H9 (cell line): ENCODE measurements around the gene PEX1. TPM values are rescaled to one million over a fixed set of nuclear protein-coding genes. Genes with fewer than 3 reads are reported as not detected.

ENCODE experiments used
- DNase-seq: peaks from one replicate; pipeline ENCODE4 v3.0.0-alpha.2; 2017
- H2AFZ ChIP-seq: one replicate; pipeline ENCODE4 v1.6.1; 2013; ENCODE audit warnings: mild to moderate bottlenecking, low read length, control low read depth, moderate library complexity
- H2AK5ac ChIP-seq: 2 replicates; pipeline ENCODE4 v1.6.1; 2013; ENCODE audit warnings: low read length, control low read depth, mixed read lengths; ENCODE audit not compliant: insufficient read length
- H2BK120ac ChIP-seq: one replicate; pipeline ENCODE4 v1.6.1; 2013; ENCODE audit warnings: low read depth, mild to moderate bottlenecking, low read length, control low read depth, inconsistent platforms; ENCODE audit not compliant: poor library complexity, severe bottlenecking
- H2BK12ac ChIP-seq: 2 replicates; pipeline ENCODE4 v1.6.1; 2013; ENCODE audit warnings: low read length, control low read depth, mixed read lengths, low read depth; ENCODE audit not compliant: insufficient read length
- H2BK15ac ChIP-seq: 2 replicates; pipeline ENCODE4 v1.6.1; 2013; ENCODE audit warnings: low read depth, low read length, control low read depth
- H2BK20ac ChIP-seq: one replicate; pipeline ENCODE4 v1.6.1; 2013; ENCODE audit warnings: low read depth, mild to moderate bottlenecking, low read length, control low read depth, inconsistent platforms; ENCODE audit not compliant: poor library complexity, severe bottlenecking
- H2BK5ac ChIP-seq: 2 replicates; pipeline ENCODE4 v1.6.1; 2013; ENCODE audit warnings: low read length, control low read depth, mixed read lengths; ENCODE audit not compliant: insufficient read length
- H3K14ac ChIP-seq: 2 replicates; pipeline ENCODE4 v1.6.1; 2013; ENCODE audit warnings: low read length, control low read depth; ENCODE audit not compliant: insufficient read depth
- H3K18ac ChIP-seq: 2 replicates; pipeline ENCODE4 v1.6.1; 2013; ENCODE audit warnings: low read depth, mild to moderate bottlenecking, mixed read lengths, low read length, control low read depth; ENCODE audit not compliant: insufficient read length
- H3K23ac ChIP-seq: 2 replicates; pipeline ENCODE4 v1.6.1; 2013; ENCODE audit warnings: low read length, control low read depth, mixed read lengths, low read depth; ENCODE audit not compliant: insufficient read length
- H3K23me2 ChIP-seq: 2 replicates; pipeline ENCODE4 v1.6.1; 2013; ENCODE audit warnings: low read depth, mild to moderate bottlenecking, mixed read lengths, low read length, control low read depth; ENCODE audit not compliant: insufficient read length, poor library complexity, severe bottlenecking
- H3K27ac ChIP-seq: 2 replicates; pipeline ENCODE4 v1.5.1; 2013; ENCODE audit warnings: low read length, control low read depth, mixed read lengths, low read depth; ENCODE audit not compliant: insufficient read length
- H3K27me3 ChIP-seq: 2 replicates; pipeline ENCODE4 v1.6.1; 2013; ENCODE audit warnings: low read length, control low read depth, inconsistent platforms; ENCODE audit not compliant: insufficient read depth
- H3K4ac ChIP-seq: 2 replicates; pipeline ENCODE4 v1.6.1; 2013; ENCODE audit warnings: low read depth, mild to moderate bottlenecking, control low read depth, inconsistent platforms, low read length, moderate library complexity
- H3K4me1 ChIP-seq: 2 replicates; pipeline ENCODE4 v1.6.1; 2013; ENCODE audit warnings: low read length, control low read depth, inconsistent platforms; ENCODE audit not compliant: insufficient read depth
- H3K4me2 ChIP-seq: 2 replicates; pipeline ENCODE4 v1.6.1; 2013; ENCODE audit warnings: low read length, control low read depth, mixed read lengths; ENCODE audit not compliant: insufficient read length, insufficient read depth
- H3K56ac ChIP-seq: 2 replicates; pipeline ENCODE4 v1.6.1; 2013; ENCODE audit warnings: low read depth, mild to moderate bottlenecking, mixed read lengths, low read length, control low read depth; ENCODE audit not compliant: insufficient read length
- H3K79me1 ChIP-seq: 2 replicates; pipeline ENCODE4 v1.6.1; 2013; ENCODE audit warnings: low read depth, mild to moderate bottlenecking, moderate library complexity, low read length, control low read depth, inconsistent platforms; ENCODE audit not compliant: insufficient read depth, poor library complexity, severe bottlenecking
- H3K79me2 ChIP-seq: 2 replicates; pipeline ENCODE4 v1.6.1; 2013; ENCODE audit warnings: low read length, control low read depth, inconsistent platforms; ENCODE audit not compliant: insufficient read depth
- H3K9ac ChIP-seq: 2 replicates; pipeline ENCODE4 v1.6.1; 2013; ENCODE audit warnings: low read length, control low read depth, mixed read lengths; ENCODE audit not compliant: insufficient read length; ENCODE audit errors: extremely low read depth
- H3K9me3 ChIP-seq: one replicate; pipeline ENCODE4 v1.6.1; 2013; ENCODE audit warnings: low read depth, low read length, inconsistent platforms; ENCODE audit not compliant: control insufficient read depth
- H3T11ph ChIP-seq: one replicate; pipeline ENCODE4 v1.6.1; 2013; ENCODE audit warnings: mild to moderate bottlenecking, low read length, control low read depth, inconsistent platforms
- H4K20me1 ChIP-seq: one replicate; pipeline ENCODE4 v1.6.1; 2013; ENCODE audit not compliant: control insufficient read depth, insufficient read length, insufficient read depth
- H4K5ac ChIP-seq: 2 replicates; pipeline ENCODE4 v1.6.1; 2013; ENCODE audit warnings: low read depth, mild to moderate bottlenecking, mixed read lengths, low read length, control low read depth; ENCODE audit not compliant: insufficient read length
- H4K8ac ChIP-seq: replicated peaks from 2 replicates; pipeline ENCODE4 v1.6.1; 2013; ENCODE audit warnings: low read length, control low read depth, mixed read lengths, low read depth; ENCODE audit not compliant: insufficient read length
- H4K91ac ChIP-seq: 2 replicates; pipeline ENCODE4 v1.6.1; 2013; ENCODE audit warnings: low read depth, mild to moderate bottlenecking, moderate library complexity, mixed read lengths, low read length, control low read depth; ENCODE audit not compliant: insufficient read length
- H3K27ac Mint-ChIP-seq, 3 experiments: 2 replicates in 2 of 3; 3 replicates in 1 of 3; pipeline ENCODE4 v1.8.0; 2020 to 2021; ENCODE audit warnings: mixed read lengths in 3 of 3, mild to moderate bottlenecking in 1 of 3, moderate library complexity in 1 of 3
- H3K27me3 Mint-ChIP-seq: 2 replicates; pipeline ENCODE4 v1.8.0; 2021; ENCODE audit warnings: low read depth, mild to moderate bottlenecking, moderate library complexity, mixed read lengths
- H3K36me3 Mint-ChIP-seq, 3 experiments: 2 replicates in 2 of 3; 3 replicates in 1 of 3; pipeline ENCODE4 v1.8.0; 2020 to 2021; ENCODE audit warnings: low read depth in 3 of 3, mixed read lengths in 3 of 3; ENCODE audit not compliant: insufficient read depth in 1 of 3
- H3K4me1 Mint-ChIP-seq, 2 experiments: 2 replicates each; pipeline ENCODE4 v1.8.0; 2020; ENCODE audit warnings: mixed read lengths in 2 of 2
- H3K4me3 Mint-ChIP-seq, 2 experiments: 2 replicates in 1 of 2; 3 replicates in 1 of 2; pipeline ENCODE4 v1.8.0; 2020 to 2021; ENCODE audit warnings: mild to moderate bottlenecking in 2 of 2, mixed read lengths in 2 of 2, moderate library complexity in 1 of 2
- H3K9me3 Mint-ChIP-seq, 2 experiments: 2 replicates in 1 of 2; 3 replicates in 1 of 2; pipeline ENCODE4 v1.8.0; 2020; ENCODE audit warnings: mild to moderate bottlenecking in 2 of 2, mixed read lengths in 2 of 2, moderate library complexity in 1 of 2
- CTCF ChIP-seq: fragments of 200-600 bp; sonication (generic); conservative IDR thresholded peaks from 3 replicates; pipeline ENCODE4 v1.8.0; 2021; ENCODE audit warnings: antibody characterized with exemption, mild to moderate bottlenecking
- WGBS: extraction: QIAGEN DNeasy Blood & Tissue Kit; methylation state at CpG from one replicate; pipeline ENCODE4 v1.1.7; 2013; ENCODE audit warnings: missing lambda C conversion rate, low lambda C conversion rate, mixed read lengths; ENCODE audit not compliant: insufficient read length; ENCODE audit errors: extremely low coverage; 5-methylcytosine and 5-hydroxymethylcytosine counted together
- total RNA-seq: library from RNA; stranded (reverse); gene quantifications from 2 replicates; pipeline ENCODE4 v1.2.1, GENCODE V29; 2021

PEX1 gene
- total RNA-seq, 1 experiment from 2014 or later, result 21.8 TPM

- Mint-ChIP-seq H3K27ac (peak overlapping the region in 1 of 3 experiments; percentile 86; a peak in 1 of 7 replicates), H3K4me3 (no peak overlapping the region), H3K4me1 (peaks cover 0 to 2% of the 10 kb centered on the region in 2 experiments; a peak in 1 of 4 replicates), H3K9me3 (no peaks in the 10 kb centered on the region), H3K27me3 (no peaks in the 10 kb centered on the region), H3K36me3 (peaks cover 5 to 10% (median 6%) of the 10 kb centered on the region in 3 experiments; a peak in 6 of 7 replicates)
- no peak overlapping the region for H2AK5ac ChIP-seq
- H4K91ac ChIP-seq, result no peak overlapping the region
- DNase-seq, result peak; percentile 47
- no peaks in the 10 kb centered on the region for H3K27me3 ChIP-seq
- no peak overlapping the region for H3K4ac ChIP-seq
- no peaks in the 10 kb centered on the region for H3K9me3 ChIP-seq
- no peak overlapping the region for H2BK20ac ChIP-seq
- no peak overlapping the region for H2BK5ac ChIP-seq
- H3T11ph ChIP-seq, result no peak overlapping the region
- H2BK15ac ChIP-seq, result no peak overlapping the region
- H2AFZ ChIP-seq, result peak overlapping the region; percentile 97
- no peak overlapping the region for H2BK120ac ChIP-seq
- no peak overlapping the region for H4K8ac ChIP-seq
- H3K4me1 ChIP-seq, result no peaks in the 10 kb centered on the region
- TF ChIP-seq CTCF, result peak; percentile 95
- H3K23me2 ChIP-seq, result no peaks in the 10 kb centered on the region
- H3K14ac ChIP-seq, result no peak overlapping the region
- no peak overlapping the region for H4K5ac ChIP-seq
- no peak overlapping the region for H3K4me2 ChIP-seq
- H3K23ac ChIP-seq, result no peak overlapping the region
- H3K18ac ChIP-seq, result no peak overlapping the region
- H3K79me1 ChIP-seq, result no peaks in the 10 kb centered on the region
- no peaks in the 10 kb centered on the region for H3K79me2 ChIP-seq
- H3K27ac ChIP-seq, result no peak overlapping the region
- H3K56ac ChIP-seq, result no peak overlapping the region
- H2BK12ac ChIP-seq, result no peak overlapping the region
- WGBS, result no CpG with 5 or more reads among the region's 8 CpGs
- H3K9ac ChIP-seq, result no peak overlapping the region
- no peaks in the 10 kb centered on the region for H4K20me1 ChIP-seq
Measured at GRCh38 chr7:92461027-92462003, 67.0 kb downstream of the PEX1 start.
